ENCODE measurements around the gene SBK3.

Gene SBK3

GRCh38 chr19:55527197-55528029 lies 17.9 kb downstream of the SBK3 start:
- no peak overlapping the region for H3K18ac ChIP-seq (ENCODE audit: low read length)
- H3K56ac ChIP-seq (ENCODE audit: low read length) = no peak overlapping the region
- WGBS (ENCODE audit: extremely low coverage, insufficient coverage, low lambda C conversion rate) = no CpG with 5 or more reads among the region's 22 CpGs

GRCh38 chr19:55526216-55527196 lies 18.8 kb downstream of the SBK3 start:
- DNase-seq = peak; percentile 79
- Histone ChIP-seq H4K8ac (ENCODE audit: low read depth, low read length) (no peak overlapping the region), H4K5ac (ENCODE audit: low read length) (no peak overlapping the region), H3K4ac (ENCODE audit: low read depth, low read length) (no peak overlapping the region), H2AK5ac (ENCODE audit: low read length) (no peak overlapping the region), H2BK15ac (replicated peaks; ENCODE audit: low read depth) (no peak overlapping the region), H3K23ac (ENCODE audit: low read length) (no peak overlapping the region), H3K36me3 (ENCODE audit: control insufficient read depth, insufficient read depth, low read length) (no peaks in the 10 kb centered on the region), H3K4me2 (ENCODE audit: low read length) (no peak overlapping the region), H3K79me1 (ENCODE audit: low read length) (no peaks in the 10 kb centered on the region), H2BK5ac (ENCODE audit: low read length) (no peak overlapping the region), H3K4me1 (ENCODE audit: control insufficient read depth, low read depth, low read length) (peaks cover 5% of the 10 kb centered on the region), H3K4me3 (ENCODE audit: low read length) (no peak overlapping the region), H3K9ac (ENCODE audit: low read length) (no peak overlapping the region), H3K79me2 (ENCODE audit: control insufficient read depth, insufficient read depth, low read length) (no peaks in the 10 kb centered on the region), H3K56ac (ENCODE audit: low read length) (peak overlapping the region; percentile 22), H3K27me3 (ENCODE audit: insufficient read depth, low read length, poor library complexity) (no peaks in the 10 kb centered on the region), H2BK120ac (ENCODE audit: low read depth, low read length) (no peak overlapping the region), H3K27ac (ENCODE audit: low read depth, low read length) (peak overlapping the region; percentile 7), H3K18ac (ENCODE audit: low read length) (no peak overlapping the region)
- no CpG with 5 or more reads among the region's 35 CpGs for WGBS (ENCODE audit: extremely low coverage, insufficient coverage, low lambda C conversion rate)

More at GRCh38 chr19:55527197-55528029, 17.9 kb downstream of the SBK3 start:
- H4K5ac ChIP-seq (ENCODE audit: low read length) = no peak overlapping the region
- no peak overlapping the region for H4K8ac ChIP-seq (ENCODE audit: low read depth, low read length)
- H2AK5ac ChIP-seq (ENCODE audit: low read length) = no peak overlapping the region
- no peak overlapping the region for H3K23ac ChIP-seq (ENCODE audit: low read length)
- peaks cover 5% of the 10 kb centered on the region for H3K4me1 ChIP-seq (ENCODE audit: control insufficient read depth, low read depth, low read length)
- DNase-seq = no peak
- no peaks in the 10 kb centered on the region for H3K27me3 ChIP-seq (ENCODE audit: insufficient read depth, low read length, poor library complexity)
- no peak overlapping the region for H3K4ac ChIP-seq (ENCODE audit: low read depth, low read length)
- H3K79me1 ChIP-seq (ENCODE audit: low read length) = no peaks in the 10 kb centered on the region
- no peak overlapping the region for H2BK15ac ChIP-seq (replicated peaks; ENCODE audit: low read depth)
- H3K4me2 ChIP-seq (ENCODE audit: low read length) = no peak overlapping the region
- H3K36me3 ChIP-seq (ENCODE audit: control insufficient read depth, insufficient read depth, low read length) = no peaks in the 10 kb centered on the region
- H2BK120ac ChIP-seq (ENCODE audit: low read depth, low read length) = no peak overlapping the region
- no peak overlapping the region for H2BK5ac ChIP-seq (ENCODE audit: low read length)
- H3K79me2 ChIP-seq (ENCODE audit: control insufficient read depth, insufficient read depth, low read length) = no peaks in the 10 kb centered on the region
- no peak overlapping the region for H3K9ac ChIP-seq (ENCODE audit: low read length)
- H3K4me3 ChIP-seq (ENCODE audit: low read length) = no peak overlapping the region
- H3K27ac ChIP-seq (ENCODE audit: low read depth, low read length) = no peak overlapping the region

GRCh38 chr19:55525289-55526101 lies 19.8 kb downstream of the SBK3 start:
- no peak overlapping the region for H3K4me3 ChIP-seq (ENCODE audit: low read length)
- no peak overlapping the region for H2BK120ac ChIP-seq (ENCODE audit: low read depth, low read length)
- no peak overlapping the region for H4K5ac ChIP-seq (ENCODE audit: low read length)
- no peaks in the 10 kb centered on the region for H3K27me3 ChIP-seq (ENCODE audit: insufficient read depth, low read length, poor library complexity)
- no peak overlapping the region for H2AK5ac ChIP-seq (ENCODE audit: low read length)
- H3K27ac ChIP-seq (ENCODE audit: low read depth, low read length) = no peak overlapping the region
- H3K18ac ChIP-seq (ENCODE audit: low read length) = no peak overlapping the region
- H2BK5ac ChIP-seq (ENCODE audit: low read length) = no peak overlapping the region
- H3K23ac ChIP-seq (ENCODE audit: low read length) = no peak overlapping the region
- H3K79me2 ChIP-seq (ENCODE audit: control insufficient read depth, insufficient read depth, low read length) = no peaks in the 10 kb centered on the region
- no peak overlapping the region for H4K8ac ChIP-seq (ENCODE audit: low read depth, low read length)
- H3K36me3 ChIP-seq (ENCODE audit: control insufficient read depth, insufficient read depth, low read length) = no peaks in the 10 kb centered on the region
- H3K4ac ChIP-seq (ENCODE audit: low read depth, low read length) = no peak overlapping the region
- DNase-seq = peak; percentile 88
- H3K4me1 ChIP-seq (ENCODE audit: control insufficient read depth, low read depth, low read length) = peaks cover 5% of the 10 kb centered on the region
- H2BK15ac ChIP-seq (replicated peaks; ENCODE audit: low read depth) = no peak overlapping the region
- no peak overlapping the region for H3K9ac ChIP-seq (ENCODE audit: low read length)
- WGBS (ENCODE audit: extremely low coverage, insufficient coverage, low lambda C conversion rate) = 100% methylated on average over 3 of the region's 29 CpGs
- no peak overlapping the region for H3K56ac ChIP-seq (ENCODE audit: low read length)
- no peak overlapping the region for H3K4me2 ChIP-seq (ENCODE audit: low read length)
- H3K79me1 ChIP-seq (ENCODE audit: low read length) = no peaks in the 10 kb centered on the region

- Histone ChIP-seq H3K18ac (ENCODE audit: low read length) (no peak overlapping the region), H2AK5ac (ENCODE audit: low read length) (no peak overlapping the region), H3K79me1 (ENCODE audit: low read length) (no peaks in the 10 kb centered on the region), H3K4me3 (ENCODE audit: low read length) (no peak overlapping the region), H3K79me2 (ENCODE audit: control insufficient read depth, insufficient read depth, low read length) (no peaks in the 10 kb centered on the region), H4K5ac (ENCODE audit: low read length) (no peak overlapping the region), H3K9ac (ENCODE audit: low read length) (no peak overlapping the region), H2BK5ac (ENCODE audit: low read length) (no peak overlapping the region), H3K4me2 (ENCODE audit: low read length) (no peak overlapping the region), H2BK120ac (ENCODE audit: low read depth, low read length) (no peak overlapping the region), H3K23ac (ENCODE audit: low read length) (no peak overlapping the region), H2BK15ac (replicated peaks; ENCODE audit: low read depth) (no peak overlapping the region), H3K56ac (ENCODE audit: low read length) (no peak overlapping the region), H3K4me1 (ENCODE audit: control insufficient read depth, low read depth, low read length) (no peaks in the 10 kb centered on the region), H4K8ac (ENCODE audit: low read depth, low read length) (no peak overlapping the region), H3K27ac (ENCODE audit: low read depth, low read length) (no peak overlapping the region), H3K36me3 (ENCODE audit: control insufficient read depth, insufficient read depth, low read length) (no peaks in the 10 kb centered on the region), H3K4ac (ENCODE audit: low read depth, low read length) (no peak overlapping the region), H3K27me3 (ENCODE audit: insufficient read depth, low read length, poor library complexity) (no peaks in the 10 kb centered on the region)
- DNase-seq = no peak
- WGBS (ENCODE audit: extremely low coverage, insufficient coverage, low lambda C conversion rate) = no CpG with 5 or more reads among the region's 14 CpGs
Measured at GRCh38 chr19:55520691-55521292, 24.6 kb downstream of the SBK3 start.
